Prostate gland (tissue), 2 donors: ENCODE results near the gene MYBPC2. TPM values are rescaled to one million over a fixed set of nuclear protein-coding genes. Genes with fewer than 3 reads are reported as not detected.

Experiments
- DNase-seq: peaks from one replicate; pipeline ENCODE4 v3.0.0-alpha.2; 2019; ENCODE audit warnings: low spot score
- H3K27ac ChIP-seq, 2 donors: fragments of 200-600 bp; sonication (generic); 2 replicates each; pipeline ENCODE4 v1.5.1; 2017 to 2019
- H3K27me3 ChIP-seq: fragments of 200-600 bp; sonication (generic); replicated peaks from 2 replicates; pipeline ENCODE4 v1.5.1; 2019; ENCODE audit not compliant: insufficient read depth
- H3K36me3 ChIP-seq, 2 donors: fragments of 200-600 bp; sonication (generic); 1 replicate in 1 of 2; 2 replicates in 1 of 2; pipeline versions ENCODE4 v1.5.1 to v1.8.1; 2017 to 2019
- H3K4me1 ChIP-seq: fragments of 200-600 bp; sonication (generic); replicated peaks from 2 replicates; pipeline ENCODE4 v1.5.1; 2019
- H3K4me3 ChIP-seq, 2 donors: fragments of 200-600 bp; sonication (generic); 2 replicates each; pipeline ENCODE4 v1.5.1; 2017 to 2019
- H3K9me3 ChIP-seq: fragments of 200-600 bp; sonication (generic); 2 replicates; pipeline ENCODE4 v1.5.1; 2017
- POLR2A ChIP-seq: fragments of 450-650 bp; IDR thresholded peaks from one replicate; pipeline ENCODE4 v1.6.1; 2016; ENCODE audit warnings: antibody characterized with exemption, mild to moderate bottlenecking
- POLR2AphosphoS5 ChIP-seq: sonication (generic); formaldehyde crosslinking; IDR thresholded peaks from one replicate; pipeline ENCODE4 v1.6.1; 2017; ENCODE audit warnings: antibody characterized with exemption
- WGBS: methylation state at CpG from one replicate; pipeline ENCODE4 v1.1.5; 2018; 5-methylcytosine and 5-hydroxymethylcytosine counted together
- intact Hi-C: fragments of 100-400 bp; cut with DNase I; formaldehyde crosslinking; loops from one replicate; pipeline ENCODE4 v1.14.2; 2022
- total RNA-seq, 2 donors: library from RNA; depleted of rRNA; stranded (reverse); fragments of >200 nt; gene quantifications; one replicate each; pipeline ENCODE4 v1.1.0, GENCODE V29; 2016
- TF ChIP-seq, protein P1 (sequence below), 4 experiments: fragments of 200-600 bp in 2 of 4; fragments of 450-650 bp in 2 of 4; sonication (generic) in 2 of 4; IDR thresholded peaks; 1 replicate in 3 of 4; 2 replicates in 1 of 4; pipeline ENCODE4 v1.5.1; 2016 to 2019; ENCODE audit warnings: antibody characterized with exemption in 4 of 4, mild to moderate bottlenecking in 2 of 4, moderate library complexity in 2 of 4

Gene MYBPC2
- total RNA-seq, 2 donors from 2014 or later = 0.09 to 0.34 TPM

- TF ChIP-seq, protein P1, sequence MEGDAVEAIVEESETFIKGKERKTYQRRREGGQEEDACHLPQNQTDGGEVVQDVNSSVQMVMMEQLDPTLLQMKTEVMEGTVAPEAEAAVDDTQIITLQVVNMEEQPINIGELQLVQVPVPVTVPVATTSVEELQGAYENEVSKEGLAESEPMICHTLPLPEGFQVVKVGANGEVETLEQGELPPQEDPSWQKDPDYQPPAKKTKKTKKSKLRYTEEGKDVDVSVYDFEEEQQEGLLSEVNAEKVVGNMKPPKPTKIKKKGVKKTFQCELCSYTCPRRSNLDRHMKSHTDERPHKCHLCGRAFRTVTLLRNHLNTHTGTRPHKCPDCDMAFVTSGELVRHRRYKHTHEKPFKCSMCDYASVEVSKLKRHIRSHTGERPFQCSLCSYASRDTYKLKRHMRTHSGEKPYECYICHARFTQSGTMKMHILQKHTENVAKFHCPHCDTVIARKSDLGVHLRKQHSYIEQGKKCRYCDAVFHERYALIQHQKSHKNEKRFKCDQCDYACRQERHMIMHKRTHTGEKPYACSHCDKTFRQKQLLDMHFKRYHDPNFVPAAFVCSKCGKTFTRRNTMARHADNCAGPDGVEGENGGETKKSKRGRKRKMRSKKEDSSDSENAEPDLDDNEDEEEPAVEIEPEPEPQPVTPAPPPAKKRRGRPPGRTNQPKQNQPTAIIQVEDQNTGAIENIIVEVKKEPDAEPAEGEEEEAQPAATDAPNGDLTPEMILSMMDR (IDR thresholded peaks at IDR 0.05) = no peak
- no peak for TF ChIP-seq POLR2AphosphoS5
- DNase-seq = no peak
- intact Hi-C loops = no loop called here
- no peak overlapping the region for H3K27ac ChIP-seq
- 92% methylated on average over 7 of the region's 7 CpGs for WGBS
- H3K9me3 ChIP-seq = no peaks in the 10 kb centered on the region
- no peaks in the 10 kb centered on the region for H3K27me3 ChIP-seq
- no peaks in the 10 kb centered on the region for H3K36me3 ChIP-seq
- H3K4me3 ChIP-seq = no peak overlapping the region
- H3K4me1 ChIP-seq = no peaks in the 10 kb centered on the region
Observed at GRCh38 chr19:50428772-50429463, 3.8 kb upstream of the MYBPC2 start.

DNA sequence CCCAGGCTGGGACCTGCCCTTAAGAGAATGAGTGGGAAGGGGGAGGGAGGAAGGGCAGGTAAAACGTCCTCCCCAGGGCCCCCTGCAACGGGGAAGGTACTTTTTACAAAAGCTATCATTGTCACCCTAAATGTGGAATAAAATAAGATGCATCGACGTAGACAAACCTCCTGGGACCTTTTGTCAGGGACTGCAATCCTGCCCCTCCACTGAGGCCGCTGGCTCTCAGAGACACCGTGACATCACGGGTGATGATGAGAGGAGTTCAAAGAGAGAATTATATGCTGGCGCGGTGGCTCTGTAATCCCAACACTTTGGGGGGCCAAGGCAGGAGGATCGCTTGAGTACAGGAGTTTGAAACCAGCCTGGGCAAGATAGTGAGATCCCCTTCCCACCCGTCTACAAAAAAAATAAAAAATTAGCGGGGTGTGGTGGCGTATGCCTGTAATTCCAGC lies 1.8 kb upstream of the MYBPC2 start:
- H3K27me3 ChIP-seq = no peaks in the 10 kb centered on the region
- no peaks in the 10 kb centered on the region for H3K36me3 ChIP-seq
- WGBS = 51% methylated on average over 13 of the region's 13 CpGs
- intact Hi-C loops = no loop called here
- H3K4me1 ChIP-seq = no peaks in the 10 kb centered on the region
- H3K27ac ChIP-seq = no peak overlapping the region
- H3K4me3 ChIP-seq = peak overlapping the region in 1 of 2 donors; percentile 66
- TF ChIP-seq POLR2A (no peak), POLR2AphosphoS5 (no peak)
- TF ChIP-seq, protein P1 (IDR thresholded peaks at IDR 0.05) = no peak
- no peak for DNase-seq
- no peaks in the 10 kb centered on the region for H3K9me3 ChIP-seq

- H3K9me3 ChIP-seq = no peaks in the 10 kb centered on the region
- peak overlapping the region; percentile 62 to 67 for H3K27ac ChIP-seq
- no peaks in the 10 kb centered on the region for H3K36me3 ChIP-seq
- no peaks in the 10 kb centered on the region for H3K4me1 ChIP-seq
- no peaks in the 10 kb centered on the region for H3K27me3 ChIP-seq
- peak; percentile 86 for DNase-seq
- intact Hi-C loops = no loop called here
- WGBS = 2% methylated on average over 41 of the region's 54 CpGs
- TF ChIP-seq, protein P1 (IDR thresholded peaks at IDR 0.05) = no peak
- TF ChIP-seq POLR2AphosphoS5 = peak; percentile 55
- TF ChIP-seq POLR2A = peak; percentile 52
- peak overlapping the region; percentile 55 to 66 for H3K4me3 ChIP-seq
Observed at GRCh38 chr19:50431343-50432220, 1.1 kb upstream of the MYBPC2 start.

- H3K27ac ChIP-seq = no peak overlapping the region
- no peaks in the 10 kb centered on the region for H3K27me3 ChIP-seq
- H3K9me3 ChIP-seq = no peaks in the 10 kb centered on the region
- H3K4me3 ChIP-seq = no peak overlapping the region
- 77% methylated on average over 19 of the region's 19 CpGs for WGBS
- H3K36me3 ChIP-seq = no peaks in the 10 kb centered on the region
- no peak for DNase-seq
- intact Hi-C loops = no loop called here
- TF ChIP-seq POLR2AphosphoS5 = no peak
- TF ChIP-seq, protein P1 (IDR thresholded peaks at IDR 0.05) = no peak
- TF ChIP-seq POLR2A = no peak
- H3K4me1 ChIP-seq = no peaks in the 10 kb centered on the region
Observed at GRCh38 chr19:50433201-50434180, 799 bp downstream of the MYBPC2 start.
